ENCODE results near the gene IQCK.
"Not testable (repeated sequence)": the region's sequence is repeated elsewhere in the genome, so short reads cannot be mapped to it uniquely, and the experiment has no call there.

The IQCK gene, protein sequence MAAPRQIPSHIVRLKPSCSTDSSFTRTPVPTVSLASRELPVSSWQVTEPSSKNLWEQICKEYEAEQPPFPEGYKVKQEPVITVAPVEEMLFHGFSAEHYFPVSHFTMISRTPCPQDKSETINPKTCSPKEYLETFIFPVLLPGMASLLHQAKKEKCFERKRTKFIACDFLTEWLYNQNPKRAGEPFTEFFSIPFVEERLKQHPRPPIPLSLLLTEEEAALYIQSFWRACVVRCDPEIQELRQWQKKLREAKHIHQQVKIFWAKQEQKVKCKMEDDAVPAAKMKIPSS

DNA sequence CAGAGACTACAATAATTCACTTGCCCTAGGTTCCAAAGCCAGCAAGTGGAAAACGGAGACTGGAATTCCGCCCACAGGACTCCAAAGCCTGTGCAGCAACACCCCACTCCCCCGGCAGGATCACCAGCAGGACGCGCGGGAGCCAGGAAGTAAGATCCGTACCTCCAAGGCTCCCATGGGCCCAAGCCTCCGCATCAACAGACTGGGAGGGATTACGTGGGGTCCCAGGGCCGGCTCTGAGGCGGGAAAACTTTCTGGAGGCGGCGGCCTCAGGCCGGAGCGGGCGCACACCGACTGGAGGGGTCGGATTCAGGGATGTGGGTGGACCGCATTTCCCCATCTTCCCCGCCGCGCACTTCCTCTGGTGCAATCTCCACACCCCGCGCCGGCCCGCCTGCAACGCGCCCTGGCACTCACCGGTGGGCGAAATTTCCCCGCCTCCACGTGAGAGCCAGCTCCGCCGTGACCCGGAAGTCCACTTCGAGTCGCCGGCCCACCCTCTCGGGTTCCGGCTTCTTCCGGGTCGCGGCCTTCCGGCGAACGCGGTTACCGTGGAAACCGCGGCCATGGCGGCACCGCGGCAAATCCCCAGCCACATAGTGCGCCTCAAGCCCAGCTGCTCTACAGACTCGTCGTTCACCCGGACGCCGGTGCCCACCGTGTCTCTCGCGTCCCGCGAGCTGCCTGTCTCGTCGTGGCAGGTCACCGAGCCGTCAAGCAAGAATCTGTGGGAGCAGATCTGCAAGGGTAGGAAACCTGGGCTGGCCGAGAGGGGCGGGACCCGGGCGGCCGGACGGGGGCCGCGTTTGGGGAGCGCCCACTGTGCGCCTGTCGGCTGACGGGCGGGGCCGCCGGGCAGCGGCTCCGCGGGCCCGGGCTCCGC lies at the start of gene IQCK, which contains the start of gene KNOP1:
IQCK (plus strand) TSS at position 531 of the 883 bp plus-strand sequence; CDS start at position 567, 36 bp downstream.
KNOP1 (minus strand) TSS at position 487 of the 883 bp plus-strand sequence. CDS start 3,192 bp downstream, outside the sequence.
- peak; percentile 61 for DNase-seq

DNA sequence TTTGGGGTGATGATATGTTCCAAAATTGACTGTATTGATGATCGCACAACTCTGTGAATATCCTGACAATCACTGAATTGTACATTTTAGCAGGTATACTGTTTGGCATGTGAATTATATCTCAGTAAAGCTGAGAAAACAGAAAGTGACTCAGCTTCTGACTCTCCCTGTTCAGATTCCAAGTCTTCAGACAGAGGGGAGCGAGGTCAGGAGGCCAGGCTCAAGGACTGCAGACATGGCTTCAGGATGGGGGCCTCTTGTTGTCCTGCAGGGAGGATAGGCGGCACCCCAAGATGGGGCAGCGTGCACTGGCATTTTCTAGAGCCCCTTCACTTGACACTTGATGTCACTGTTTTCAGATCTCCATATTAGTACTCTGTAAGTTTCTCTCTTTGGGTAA lies 45.7 kb upstream of the IQCK start:
- no peak for DNase-seq

DNA sequence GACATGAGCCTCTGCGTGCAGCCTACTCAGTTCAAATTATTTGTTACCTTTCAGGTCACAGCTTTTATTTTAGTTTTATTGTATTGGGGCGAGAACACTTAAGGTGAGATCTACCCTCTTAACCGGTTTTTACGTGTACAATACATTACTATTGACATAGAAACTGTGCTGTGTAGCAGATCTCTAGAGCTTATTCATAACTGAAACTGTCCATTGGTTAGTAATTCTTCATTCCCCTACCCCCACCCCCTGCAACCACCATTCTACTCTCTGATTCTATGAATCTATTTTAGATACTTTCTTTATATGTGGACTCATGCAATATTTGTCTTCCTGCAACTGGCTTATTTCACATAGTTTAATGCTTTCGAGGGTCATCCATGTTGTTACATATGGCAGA lies 43.6 kb upstream of the IQCK start:
- DNase-seq: no peak

DNA sequence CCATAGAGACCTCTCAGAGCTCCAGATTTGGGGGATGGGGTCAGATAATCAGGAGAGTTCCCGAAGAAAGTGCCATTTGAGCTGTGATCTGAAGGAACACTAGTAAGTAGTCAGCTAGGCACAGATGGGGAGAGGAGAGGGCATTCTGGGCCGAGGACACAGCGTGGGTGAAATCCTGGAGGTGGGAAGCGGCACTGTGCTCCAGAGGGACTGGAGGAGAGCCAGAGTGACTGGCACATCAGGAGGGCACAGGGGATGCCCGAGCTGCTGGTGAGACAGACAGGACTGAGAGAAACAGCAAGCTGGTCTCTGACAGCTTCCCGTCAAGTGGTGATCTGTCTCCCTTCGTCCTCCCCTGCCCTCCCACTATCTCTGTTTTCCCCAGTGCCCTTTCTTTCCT lies 40.7 kb upstream of the IQCK start:
- DNase-seq: no peak

DNA sequence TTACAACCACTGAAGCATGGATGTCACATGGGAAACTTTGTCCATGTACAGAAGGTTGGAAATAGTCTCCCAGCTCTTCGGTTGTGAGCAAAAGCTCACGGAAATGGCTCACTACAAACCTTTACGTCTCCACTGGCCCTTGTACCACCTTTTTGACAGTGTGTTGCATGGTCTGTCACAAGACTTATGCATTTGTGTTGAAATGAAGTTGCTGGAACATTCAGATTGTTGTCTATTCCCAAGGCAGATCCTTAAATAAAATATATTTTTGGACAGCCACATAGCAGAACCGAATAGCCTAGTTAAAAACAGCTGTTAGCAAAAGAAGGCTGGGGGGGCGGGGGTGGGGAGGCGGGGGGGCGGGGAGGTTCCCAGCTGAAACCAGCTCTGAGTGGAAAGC lies 39.3 kb upstream of the IQCK start:
- no peak for DNase-seq

DNA sequence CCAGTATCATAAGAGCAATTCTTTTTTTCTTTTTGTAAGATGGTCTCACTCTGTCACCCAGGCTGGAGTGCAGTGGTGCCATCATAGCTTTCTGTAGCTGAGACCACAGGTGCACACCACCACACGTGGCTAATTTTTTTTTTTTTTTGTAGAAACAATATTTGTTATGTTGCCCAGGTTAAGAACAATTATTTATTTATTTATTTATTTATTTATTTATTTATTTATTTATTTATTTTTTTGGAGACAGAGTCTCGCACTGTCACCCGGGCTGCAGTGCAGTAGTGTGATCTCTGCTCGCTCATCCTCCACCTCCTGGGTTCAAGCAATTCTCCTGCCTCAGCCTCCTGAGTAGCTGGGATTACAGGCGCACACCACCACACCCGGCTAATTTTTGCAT lies 38.8 kb upstream of the IQCK start:
- DNase-seq: not testable (repeated sequence)

DNA sequence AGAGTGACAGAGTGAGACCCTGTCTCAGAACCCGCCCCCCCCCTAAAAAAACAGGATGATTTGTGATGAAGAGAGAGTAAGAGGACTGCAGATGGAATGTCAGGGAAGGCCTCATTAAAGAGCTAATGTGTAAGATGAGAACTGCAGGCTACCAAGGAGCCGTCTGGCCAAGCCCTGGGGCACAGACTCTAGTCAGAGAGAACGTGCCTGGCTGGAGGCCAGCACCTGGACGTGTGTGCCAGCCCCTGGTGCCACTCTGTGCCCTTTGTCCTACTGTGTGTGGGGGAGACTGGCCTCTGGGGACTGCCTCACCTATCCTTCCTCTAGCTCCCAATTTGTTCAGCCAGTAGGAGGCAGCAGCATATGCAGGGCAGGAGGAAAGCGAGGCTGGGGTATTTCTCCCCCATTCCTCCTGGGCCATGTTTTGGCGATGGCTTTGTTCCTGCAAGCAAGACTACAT lies 37.2 kb upstream of the IQCK start:
- no peak for DNase-seq

DNA sequence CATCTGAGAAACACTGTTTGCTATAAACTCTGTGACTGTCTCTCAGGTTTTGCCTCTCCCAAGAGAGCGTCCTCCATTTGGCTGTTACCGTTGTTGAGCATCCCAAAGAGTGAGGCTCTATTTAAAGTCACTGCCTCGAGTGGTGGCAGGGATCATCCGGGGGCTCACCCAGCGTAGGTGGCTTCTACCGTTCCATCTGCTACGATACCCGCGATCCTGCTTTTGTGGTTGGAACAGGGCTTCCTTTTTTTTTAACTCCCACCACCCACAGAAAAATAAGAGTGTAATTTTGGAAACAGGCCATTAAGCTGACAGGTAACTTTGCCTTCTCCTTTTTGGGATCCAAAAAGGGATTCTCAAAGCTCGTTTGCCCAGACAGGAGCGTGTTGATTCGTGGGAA lies 36.4 kb upstream of the IQCK start:
- DNase-seq: no peak

DNA sequence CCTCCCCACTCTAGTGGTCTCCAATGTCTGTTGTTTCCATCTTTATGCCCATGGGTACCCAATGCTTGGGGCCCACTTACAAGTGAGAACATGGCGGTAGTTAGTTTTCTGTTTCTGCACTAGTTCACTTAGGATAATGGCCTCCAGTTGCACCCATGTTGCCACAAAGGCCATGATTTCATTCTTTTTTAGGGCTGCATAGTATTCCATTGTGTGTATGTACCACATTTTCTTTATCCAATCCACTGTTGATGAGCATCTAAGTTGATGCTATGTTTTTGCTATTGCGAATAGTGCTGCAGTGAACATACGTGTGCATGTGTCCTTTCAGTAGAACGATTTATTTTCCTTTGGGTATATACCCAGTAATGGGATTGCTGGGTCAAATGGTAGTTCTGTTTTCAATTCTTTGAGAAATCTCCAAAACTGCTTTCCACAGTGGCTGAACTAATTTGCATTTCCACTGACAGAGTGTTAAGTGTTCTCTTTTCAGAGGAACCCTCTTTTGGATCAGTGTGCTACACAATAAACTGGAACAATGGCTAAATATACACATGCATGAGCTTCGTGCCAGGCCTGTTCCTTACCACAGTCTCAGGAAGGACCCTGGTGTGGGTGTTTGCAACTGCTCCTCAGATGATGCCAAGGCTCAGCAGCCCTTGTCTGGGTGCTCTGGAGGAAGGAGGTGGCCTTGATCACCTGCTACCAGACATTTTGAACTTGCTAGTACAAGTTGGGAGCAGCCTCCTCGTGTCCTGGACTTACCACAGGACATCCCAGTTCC lies 34.4 kb upstream of the IQCK start:
- no peak for DNase-seq

DNA sequence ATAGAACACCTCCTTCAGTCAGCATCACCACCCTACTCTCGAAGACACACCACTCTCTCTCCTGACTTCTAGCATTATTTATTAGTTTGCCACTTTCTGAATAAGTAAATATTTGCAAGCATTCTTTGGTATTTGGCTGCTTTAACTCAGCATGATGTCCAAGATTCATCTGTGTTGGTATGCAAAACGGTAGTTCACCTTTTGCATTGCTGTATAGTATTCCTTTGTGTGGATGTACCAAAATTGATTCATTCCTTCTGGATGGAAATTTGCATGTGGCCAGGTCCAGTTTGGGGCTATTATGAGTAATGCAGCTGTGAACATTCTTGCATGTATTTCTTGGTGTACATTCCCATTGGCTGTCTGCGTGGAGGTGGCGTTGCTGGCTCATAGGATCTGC lies 32.9 kb upstream of the IQCK start:
- no peak for DNase-seq

DNA sequence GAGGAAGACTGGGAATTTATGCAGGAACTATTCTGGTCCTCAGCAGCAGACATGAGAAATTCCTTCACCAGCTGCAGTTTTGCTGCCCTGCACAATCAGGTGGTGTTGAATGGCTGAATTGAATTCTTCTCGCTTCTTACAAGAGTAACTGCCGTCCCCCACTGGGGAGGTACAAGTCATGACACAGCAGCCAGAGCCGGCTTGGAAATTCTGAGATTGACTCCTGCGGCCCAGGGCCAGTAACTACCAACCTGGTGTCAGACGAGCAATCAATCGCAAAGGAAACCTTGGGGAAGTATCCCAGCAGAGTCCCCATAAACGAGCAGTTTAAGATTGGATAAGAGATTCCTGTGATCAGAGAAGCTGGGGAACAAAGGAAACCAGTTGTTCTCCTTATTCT lies 30.8 kb upstream of the IQCK start:
- no peak for DNase-seq

DNA sequence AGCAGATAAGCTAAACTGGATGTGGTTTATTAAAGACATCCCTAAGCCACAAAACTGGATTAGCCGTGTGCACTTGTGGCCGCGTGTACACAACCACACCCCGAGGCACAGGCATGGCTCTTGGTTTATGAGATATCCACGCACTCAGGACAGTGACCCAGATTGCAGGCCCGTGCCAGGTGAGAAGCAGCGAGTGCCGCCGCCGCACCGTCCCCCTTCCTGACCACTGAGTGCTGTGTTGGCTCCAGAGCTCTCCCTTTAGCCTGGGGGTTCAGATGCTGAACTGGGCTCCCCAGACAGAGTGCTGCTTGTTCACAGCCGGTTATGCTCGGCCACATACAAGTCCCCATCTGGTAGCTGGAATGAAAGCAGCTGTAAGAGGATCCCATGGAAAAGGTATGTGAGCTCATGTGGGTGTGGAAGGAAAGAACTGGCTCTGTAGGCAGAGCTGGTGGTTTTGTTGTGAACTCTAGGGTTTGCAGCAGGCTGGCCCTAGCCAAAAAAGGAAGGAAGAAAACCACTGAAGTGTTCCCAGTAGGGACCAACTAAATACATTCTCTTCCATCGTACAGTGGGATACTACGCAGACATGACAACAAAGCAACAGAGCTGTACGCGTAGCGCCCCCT lies 29.6 kb upstream of the IQCK start:
- DNase-seq: no peak

DNA sequence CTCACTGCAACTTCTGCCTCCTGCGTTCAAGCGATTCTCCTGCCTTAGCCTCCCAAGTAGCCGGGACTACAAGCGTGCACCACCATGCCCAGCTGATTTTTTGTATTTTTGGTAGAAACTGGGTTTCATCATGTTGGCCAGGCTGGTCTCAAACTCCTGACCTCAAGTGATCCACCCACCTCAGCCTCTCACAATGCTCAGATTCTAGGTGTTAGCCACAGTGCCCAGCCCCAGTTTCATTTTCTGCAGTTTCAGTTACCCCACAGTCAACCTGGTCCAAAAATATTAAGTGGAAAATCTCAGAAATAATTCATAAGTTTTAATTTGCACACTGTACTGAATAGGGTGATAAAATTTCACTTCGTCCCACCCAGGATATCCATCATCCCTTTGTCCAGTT lies 28.7 kb upstream of the IQCK start:
- DNase-seq: no peak

DNA sequence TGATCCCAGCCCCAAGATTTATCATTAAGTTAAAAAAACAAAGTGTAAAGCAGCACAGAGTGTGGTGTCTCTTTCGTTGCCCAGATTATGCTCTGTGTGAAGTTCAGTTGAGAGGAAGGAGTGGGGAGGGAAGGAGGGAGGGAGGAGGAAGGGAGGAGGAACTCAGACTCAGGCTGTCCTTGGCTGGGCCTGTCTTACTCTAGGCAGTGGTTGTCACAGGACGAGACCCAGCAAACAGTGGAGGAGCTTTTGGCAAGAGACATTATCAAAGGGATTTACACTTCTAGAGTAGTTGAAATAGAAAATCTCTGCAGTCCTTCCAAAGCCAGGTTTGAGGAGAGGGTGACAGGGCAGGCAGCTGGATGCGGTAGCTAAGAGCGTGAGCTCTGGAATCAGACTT lies 27.9 kb upstream of the IQCK start:
- no peak for DNase-seq

DNA sequence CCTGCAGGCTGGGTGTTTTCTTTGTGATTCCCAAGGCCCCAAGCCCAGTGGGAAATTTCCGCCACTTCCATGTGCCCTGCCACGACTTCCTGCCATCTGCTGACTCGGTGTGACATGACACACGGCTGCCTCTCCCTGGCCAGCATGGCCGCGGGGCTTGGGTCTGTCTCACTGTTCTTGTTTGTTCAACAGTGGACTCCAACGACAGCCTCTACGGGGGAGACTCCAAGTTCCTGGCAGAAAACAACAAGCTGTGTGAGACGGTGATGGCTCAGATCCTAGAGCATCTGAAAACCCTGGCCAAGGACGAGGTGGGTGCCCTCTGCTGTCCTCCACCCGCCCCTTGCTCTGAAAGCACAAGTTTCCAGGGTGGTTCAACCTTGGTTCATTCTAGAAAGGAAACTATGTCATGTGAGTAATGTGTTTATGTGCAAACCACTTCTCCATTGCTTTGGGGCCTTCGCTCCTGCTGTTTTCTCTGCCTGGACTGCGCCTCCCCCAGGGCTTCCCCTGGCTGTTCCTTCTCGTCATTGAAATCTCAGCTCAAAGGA lies 26.8 kb upstream of the IQCK start:
- DNase-seq: no peak

DNA sequence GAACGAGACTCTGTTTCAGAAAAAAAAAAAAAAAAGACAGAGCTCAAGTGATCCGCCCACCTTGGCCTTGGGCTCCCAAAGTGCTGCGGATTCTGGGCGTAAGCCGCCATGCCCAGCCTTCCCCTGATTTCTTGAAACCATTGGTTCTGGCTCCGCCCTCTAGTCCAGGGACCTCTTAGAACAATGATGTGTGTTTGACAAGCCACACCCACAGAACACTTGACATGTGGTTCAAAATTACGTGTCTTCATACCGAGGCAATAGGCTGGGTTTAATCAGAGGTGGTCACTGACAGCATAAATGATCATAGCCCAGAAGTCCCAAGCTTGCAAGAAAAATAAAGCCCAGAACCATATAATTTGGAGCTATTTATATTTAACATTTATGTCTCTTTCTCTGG lies 23.1 kb upstream of the IQCK start:
- DNase-seq: no peak

DNA sequence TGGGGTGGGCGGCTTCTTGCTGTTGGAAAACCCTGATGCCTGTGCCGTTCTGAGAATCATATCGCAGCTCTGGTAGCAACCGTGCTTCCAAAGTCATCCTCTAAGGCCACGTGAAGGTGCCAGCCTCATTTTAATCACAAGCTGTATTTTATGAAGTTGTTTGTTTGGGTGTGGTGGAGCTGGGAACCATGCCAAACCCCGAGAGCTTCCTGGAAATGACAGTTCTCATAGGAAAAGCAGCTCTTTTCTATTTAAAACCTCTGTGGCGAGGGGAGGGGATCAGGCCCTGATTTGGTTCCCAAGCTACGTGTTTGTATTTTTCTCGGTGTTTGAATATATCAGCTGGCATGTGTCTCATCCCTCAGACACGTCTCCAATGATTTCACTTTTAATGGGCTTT lies 21.7 kb upstream of the IQCK start:
- DNase-seq: peak; percentile 37

DNA sequence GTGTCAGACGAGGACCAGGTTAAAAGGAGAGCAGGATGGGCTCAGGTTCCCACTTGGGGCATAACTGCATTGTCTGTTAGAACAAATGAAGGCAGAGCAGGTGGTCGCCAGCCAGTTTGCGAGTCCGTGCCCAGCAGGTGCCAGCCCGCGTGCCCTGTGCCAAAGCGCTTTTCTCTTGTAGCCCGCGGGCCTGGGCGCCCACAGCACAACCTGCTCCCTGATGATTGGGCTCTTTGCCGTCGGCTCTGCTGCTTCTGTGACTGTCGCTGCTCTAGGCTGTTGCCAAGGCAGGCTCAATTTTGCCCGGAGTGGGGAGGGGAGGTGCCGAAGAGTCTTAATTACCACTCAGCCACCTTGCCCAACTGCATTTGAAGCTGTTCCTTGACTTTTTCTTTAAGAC lies 21.1 kb upstream of the IQCK start:
- peak; percentile 33 for DNase-seq

DNA sequence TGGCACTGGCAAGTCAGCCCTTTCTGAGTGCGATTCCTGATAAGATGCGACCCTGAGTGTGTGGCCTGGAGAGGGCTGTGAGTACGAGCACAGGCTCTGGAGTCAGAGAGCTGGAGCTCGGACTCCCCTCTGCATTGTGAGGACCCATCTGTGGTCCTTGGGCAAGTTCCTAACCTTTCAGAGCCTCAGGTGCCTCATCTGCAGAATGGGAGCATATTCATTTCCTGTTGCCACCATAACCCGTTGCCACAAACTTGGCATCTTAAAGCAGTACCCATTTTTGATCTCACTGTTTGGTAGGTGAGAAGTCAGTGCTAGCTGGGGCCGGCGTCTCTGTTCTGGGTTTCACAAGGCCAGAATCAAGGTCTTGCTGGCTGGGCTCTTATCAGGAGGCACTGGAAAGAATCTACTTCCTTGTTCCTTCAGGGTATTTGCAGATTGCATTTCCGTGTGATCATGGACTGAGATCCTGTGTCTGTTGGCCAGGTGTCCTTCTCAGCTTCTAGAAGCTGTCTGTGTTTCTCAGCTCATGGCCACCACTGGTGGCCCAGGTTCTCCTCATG lies 20.2 kb upstream of the IQCK start:
- no peak for DNase-seq

DNA sequence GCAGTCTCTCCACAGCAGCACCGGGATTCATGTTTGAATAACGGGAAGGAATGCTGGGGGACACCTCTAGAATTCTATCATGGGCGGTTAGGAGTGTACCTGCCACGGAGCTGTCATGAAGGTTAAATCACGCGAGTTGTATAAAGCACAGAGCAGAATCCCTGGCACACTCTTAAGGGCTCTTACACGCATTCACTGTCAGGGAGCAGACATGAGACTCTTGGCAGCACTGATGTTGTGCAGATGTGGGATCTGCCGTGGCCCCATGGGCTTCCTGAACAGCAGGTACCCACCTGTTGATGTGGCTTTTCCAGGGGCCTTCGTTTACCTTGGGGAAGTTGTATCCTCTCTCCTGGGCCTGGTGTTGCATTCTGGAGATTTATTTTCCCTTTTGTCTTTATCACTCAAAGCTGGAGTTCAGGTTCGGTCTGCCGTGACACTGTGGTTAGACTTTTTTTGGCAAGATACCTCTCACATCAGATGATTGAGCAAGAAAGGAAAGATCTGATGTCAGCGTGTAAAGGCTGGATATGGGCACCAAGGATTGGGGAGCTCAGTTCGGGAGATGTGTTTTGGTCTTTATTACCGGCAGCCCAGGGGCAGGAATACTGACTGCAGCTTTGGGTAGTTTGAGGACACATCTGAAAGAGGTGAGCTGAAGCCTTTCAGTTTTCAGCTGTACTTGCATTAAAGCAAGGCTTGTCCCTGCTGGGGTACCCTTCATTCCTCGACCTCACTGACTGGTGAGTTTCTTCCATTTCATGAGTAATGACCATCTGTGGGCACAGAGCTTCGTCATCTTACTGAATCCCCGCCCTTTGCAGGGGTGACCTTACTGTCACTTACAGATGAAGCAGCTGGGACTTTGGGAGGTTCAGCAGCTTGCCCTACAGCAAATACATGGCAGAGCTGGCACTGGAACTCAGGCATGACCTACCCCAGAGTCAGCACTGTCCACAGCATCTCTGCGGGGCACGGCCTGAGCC lies 19.3 kb upstream of the IQCK start:
- DNase-seq: no peak

DNA sequence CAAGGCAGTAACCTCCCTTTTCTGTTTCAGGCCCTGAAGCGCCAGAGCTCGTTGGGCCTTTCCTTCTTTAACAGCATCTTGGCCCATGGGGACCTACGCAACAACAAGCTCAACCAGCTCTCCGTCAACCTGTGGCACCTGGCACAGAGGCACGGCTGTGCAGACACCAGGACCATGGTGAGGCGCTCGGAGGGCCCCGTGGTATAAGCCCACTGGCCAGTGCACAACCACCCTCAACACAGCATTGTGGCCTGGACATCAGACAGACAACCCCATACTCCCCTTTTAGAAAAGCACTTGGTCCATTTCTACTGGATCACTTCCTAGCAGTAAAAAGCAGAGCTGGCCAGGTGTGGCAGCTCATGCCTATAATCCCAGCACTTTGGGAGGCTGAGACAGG lies 18.6 kb upstream of the IQCK start:
- no peak for DNase-seq

All from NCI-H1694 treated with DMSO at 0.1 percent for 48 hours (cell line).